GM18505 (cell line): ENCODE data around the gene SCFD2.
"Not testable (repeated sequence)": the region's sequence is repeated elsewhere in the genome, so short reads cannot be mapped to it uniquely, and the experiment has no call there.

Source experiments
- ATAC-seq: cut with Tn5 transposase; IDR thresholded peaks from one replicate; pipeline ENCODE4 v1.9.1; 2021; ENCODE audit not compliant: unreplicated experiment
- POLR2A ChIP-seq: IDR thresholded peaks from 4 replicates; pipeline ENCODE4 v1.6.1; 2011; ENCODE audit warnings: borderline replicate concordance; ENCODE audit not compliant: insufficient read depth, insufficient read length; ENCODE audit errors: extremely low read depth

SCFD2 gene

DNA sequence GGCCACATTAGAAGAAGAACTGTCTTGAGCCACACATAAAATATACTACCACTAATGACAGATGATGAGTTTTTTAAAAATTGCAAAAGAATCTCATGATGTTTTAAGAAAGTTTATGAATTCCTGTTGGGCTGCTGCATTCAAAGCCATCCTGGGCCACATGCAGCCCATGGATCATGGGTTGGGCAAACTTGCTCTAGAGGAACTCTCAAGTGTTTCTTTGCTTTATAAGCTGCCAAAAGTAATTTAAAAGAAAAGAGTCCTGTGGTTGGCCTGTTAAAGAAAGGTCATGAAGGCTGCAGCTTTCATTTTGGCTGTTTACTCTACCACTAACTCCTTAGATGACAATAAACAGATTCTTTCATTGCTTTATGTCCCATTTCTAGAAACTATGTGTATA, 218.2 kb downstream of the SCFD2 start:
- TF ChIP-seq POLR2A = no peak
- no peak for ATAC-seq

DNA sequence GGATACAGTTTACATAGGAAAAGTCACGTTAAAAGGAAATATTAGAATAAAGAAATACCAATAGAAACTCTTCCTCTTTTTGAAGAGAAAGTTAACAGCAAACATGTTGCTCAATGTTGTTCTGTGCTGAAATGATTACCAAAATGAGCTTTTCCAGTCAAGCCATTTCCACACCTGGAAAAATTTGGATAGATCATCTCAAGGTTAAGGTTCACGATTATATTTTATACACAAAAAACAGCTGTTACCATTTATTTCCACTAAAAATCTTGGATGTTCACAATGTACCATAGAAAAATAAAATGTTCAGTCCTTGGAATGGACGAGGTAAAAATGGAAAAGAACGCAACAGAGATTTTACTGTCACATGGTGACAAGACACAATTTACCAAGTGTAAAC, 218.7 kb downstream of the SCFD2 start:
- ATAC-seq = no peak
- TF ChIP-seq POLR2A = no peak

DNA sequence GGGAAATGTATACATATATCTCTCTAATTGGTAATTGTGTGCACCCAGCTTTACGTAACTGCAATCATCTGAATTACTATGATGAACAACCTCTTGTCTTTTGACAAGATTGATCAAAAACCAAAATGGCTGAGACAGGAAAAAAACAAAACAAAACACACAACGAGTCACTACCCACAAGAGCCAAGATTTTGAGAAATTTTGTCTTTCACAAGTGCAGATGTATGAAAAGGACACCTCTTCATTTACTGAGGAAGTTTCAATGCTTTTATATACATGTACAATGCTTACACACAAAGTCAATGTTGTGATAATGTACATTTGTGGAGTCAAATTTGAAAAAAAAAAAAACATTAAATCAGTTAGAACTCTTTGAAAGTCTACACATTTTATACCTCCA, 224.6 kb downstream of the SCFD2 start:
- no peak for TF ChIP-seq POLR2A
- no peak for ATAC-seq

DNA sequence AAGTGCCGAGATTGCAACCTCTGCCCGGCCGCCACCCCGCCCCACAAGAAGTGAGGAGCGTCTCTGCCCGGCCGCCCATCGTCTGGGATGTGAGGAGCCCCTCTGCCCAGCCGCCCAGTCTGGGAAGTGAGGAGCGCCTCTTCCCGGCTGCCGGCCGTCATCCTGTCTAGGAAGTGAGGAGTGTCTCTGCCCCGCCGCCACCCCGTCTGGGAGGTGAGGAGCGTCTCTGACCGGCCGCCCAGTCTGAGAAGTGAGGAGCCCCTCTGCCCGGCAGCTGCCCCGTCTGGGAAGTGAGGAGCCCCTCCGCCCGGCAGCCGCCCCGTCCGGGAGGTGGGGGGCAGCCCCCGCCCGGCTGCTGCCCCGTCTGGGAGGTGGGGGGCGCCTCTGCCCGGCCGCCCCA, 226.6 kb downstream of the SCFD2 start:
- not testable (repeated sequence) for ATAC-seq

DNA sequence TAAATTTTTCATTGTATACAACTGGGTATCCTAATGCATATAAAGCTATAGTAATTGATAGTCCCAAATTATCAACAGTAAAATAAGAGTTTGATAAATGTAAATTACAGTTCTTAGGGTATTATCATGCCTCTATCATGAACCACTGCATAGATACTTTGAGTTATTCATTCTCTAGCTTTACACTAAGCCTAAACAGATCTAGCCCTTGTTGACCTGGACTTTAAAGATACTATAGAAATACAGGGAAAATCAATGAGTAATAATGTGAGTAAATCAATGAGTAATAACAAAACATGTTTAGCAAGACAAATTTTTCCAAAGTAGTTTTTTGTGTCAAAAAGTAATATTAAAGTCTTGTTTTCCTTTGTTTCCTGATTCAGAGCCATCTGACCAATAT, 228.4 kb downstream of the SCFD2 start:
- ATAC-seq = no peak
- no peak for TF ChIP-seq POLR2A

DNA sequence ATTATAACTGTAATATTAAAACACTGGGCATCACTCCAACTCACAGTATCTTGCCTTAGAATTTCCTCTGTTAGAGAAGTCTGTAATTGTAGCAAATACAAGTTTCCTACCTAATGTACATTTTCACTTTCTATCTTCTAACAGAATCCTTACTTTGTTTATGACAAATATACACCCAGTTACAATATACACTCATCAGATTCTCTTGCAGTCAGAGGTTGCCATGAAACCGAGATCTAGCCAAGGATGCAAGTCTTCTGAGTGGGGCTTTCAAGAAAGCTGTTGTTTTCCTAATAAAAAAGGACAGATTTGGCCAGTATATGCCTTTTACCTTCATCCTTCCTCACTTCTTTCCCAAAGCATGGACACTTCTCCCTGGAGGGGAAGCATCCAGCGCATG, 228.9 kb downstream of the SCFD2 start:
- no peak for ATAC-seq
- no peak for TF ChIP-seq POLR2A

DNA sequence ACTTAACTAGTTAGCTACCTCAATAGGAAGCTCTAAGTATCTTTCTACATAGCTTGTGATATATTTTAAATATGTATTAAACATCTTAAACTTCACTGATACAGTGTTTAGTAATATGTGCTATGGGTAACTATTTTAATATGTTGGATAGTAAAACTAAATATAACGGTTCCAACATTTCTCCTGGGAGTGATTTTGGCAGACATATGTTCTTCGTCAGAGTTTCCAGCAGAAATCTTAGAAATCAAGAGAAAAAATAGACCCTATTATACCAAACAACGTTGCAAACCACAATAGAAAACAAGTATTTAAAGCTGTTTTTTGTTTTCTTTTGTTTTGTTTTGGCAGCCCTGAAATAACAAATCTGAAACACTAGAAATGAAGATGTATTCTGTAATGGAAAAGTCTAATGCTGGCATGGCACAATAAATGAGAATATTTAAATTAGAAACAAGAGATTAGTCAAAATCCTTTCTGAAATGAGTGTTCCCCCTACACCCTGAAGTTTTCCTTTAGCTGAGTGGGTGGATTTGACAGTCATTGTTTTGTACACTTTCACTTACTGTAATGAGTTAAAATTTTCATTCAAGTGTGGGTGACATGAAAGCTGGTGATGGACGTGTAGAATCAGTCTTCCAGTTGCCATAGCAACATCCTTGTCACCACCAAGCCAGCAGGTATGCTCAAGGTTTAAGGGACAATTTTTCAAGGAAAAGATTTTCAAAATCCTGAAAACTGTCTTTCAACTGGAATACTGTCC, 233.5 kb downstream of the SCFD2 start:
- no peak for ATAC-seq
- TF ChIP-seq POLR2A = no peak

DNA sequence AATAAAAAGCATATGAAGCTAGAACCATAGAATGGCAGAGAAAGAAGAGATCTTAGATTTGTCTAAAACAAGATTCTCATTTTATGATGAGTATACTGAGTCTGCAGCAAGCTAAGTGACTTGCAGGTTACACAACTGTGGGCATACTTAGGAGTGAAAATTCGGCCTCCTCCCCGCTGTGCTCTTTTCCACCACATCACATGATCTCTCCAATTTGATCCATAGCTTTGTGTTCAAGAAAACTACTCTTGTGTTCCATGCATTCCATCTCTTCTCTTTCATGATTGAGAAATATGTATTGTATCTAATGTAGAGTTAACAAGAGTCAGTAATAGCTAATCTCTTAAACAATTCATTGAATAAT, 234.3 kb downstream of the SCFD2 start:
- ATAC-seq = no peak
- TF ChIP-seq POLR2A = no peak

DNA sequence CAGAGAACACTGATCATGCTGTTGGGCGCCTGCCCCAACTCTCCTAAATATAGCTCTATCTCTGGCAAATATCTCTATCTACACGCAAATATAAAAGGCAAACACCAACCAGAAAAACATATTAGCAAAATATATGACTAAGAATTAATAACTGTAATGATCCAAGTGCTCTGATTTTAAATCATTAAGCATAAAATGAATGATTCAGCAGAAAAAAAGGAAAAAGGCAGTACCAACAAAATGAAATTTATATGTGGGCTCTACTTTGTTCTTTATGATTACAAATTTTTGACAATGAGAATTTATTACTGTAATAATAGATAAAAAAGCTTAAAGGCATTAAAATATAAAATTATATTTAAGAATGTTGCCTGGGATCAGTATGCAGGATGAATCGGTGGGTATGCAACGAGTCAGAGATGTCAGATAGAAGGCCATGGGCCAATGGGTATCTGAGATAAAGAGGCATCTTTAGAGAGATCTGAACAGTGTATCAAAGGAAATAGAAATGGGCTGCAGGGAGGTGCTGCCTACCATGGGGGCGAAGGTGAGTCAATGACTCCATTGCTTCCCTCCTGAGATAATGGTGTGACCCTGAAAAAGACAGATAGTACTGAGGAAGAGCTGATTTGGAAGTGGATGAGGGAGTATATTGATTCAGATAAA, 234.8 kb downstream of the SCFD2 start:
- no peak for ATAC-seq
- TF ChIP-seq POLR2A = no peak

DNA sequence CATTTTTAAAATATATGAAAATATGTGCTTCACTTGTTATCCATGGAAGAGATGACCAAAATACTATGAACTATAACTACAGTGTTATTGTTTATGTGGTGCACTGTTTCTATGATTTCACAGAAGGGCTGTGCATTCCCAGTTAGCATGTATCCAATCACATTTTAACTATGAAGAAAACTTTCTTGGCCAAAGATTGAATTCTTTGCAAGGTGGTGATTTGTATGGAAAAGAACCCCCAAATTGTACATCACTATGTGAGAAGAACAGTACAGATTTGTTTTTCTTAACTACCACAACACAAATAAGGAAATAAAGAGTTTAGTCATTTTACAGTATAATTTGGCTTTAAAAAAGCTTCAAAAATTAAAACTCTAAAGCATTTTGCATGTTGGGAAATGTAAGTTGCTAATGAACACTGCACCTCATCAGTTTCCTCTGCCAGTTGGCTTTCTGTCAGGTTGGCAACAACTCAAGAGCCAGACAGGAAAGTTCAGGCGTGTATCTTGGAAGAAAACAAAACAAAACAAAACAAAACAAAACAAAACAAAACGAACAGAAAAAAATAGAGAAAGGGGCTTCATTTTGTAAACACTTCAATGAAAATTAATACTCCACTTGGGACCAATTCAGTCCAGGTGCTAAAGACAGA, 237.0 kb downstream of the SCFD2 start:
- ATAC-seq = no peak
- TF ChIP-seq POLR2A = no peak

DNA sequence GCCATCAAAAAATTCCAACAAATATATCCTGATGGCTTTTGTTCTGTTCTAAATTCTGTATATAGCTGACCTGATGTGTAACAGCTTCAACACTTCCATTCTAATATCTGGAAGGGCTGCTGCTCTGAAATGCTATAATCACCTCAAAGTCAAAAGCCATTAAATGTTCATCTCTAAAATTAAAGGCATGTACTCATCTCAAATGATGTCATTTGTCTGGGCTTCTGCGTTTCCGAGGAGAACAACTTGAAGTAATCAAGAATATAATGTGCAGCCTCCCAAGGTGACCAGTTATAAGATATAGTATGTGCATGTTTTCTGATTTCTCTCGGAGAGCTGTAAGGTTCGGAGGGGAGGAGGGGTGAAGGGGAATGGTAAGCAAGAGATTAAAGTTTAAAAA, 237.6 kb downstream of the SCFD2 start:
- no peak for ATAC-seq
- no peak for TF ChIP-seq POLR2A

DNA sequence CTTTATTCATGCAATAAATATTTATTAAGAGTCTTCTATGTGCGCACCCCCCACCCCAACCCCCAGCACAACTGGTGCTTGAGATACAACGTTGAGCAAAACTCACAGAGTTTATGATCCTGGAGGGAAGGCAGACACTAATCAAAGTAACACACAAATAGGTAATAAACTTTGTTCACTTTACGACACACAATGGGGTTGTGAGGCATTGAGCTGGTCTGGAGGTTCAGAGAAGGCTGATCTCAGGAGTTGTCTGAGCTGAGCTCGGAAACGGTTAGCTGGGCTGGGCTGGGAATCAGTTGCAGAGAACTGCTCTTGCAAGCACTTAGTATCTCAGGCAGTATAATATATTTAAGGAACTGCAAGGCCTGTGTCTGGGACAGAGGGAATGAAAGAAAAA, 238.5 kb downstream of the SCFD2 start:
- ATAC-seq = no peak
- TF ChIP-seq POLR2A = no peak

DNA sequence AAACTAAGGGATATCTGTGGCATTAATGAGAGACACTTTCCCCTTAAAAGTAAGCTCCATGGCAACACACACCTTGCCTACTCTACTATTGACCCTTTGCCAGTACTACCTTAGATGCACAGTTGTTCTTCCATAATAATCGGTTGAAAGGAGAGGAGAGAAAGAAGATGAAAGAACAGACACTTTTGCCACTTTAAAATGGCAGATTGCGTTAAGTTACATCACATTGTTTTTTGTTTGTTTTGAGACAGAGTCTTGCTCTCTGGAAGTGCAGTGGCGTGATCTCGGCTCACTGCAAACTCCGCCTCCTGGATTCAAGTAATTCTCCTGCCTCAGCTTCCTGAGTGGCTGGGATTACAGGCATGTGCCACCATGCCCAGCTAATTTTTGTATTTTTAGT, 239.8 kb downstream of the SCFD2 start:
- no peak for ATAC-seq
- no peak for TF ChIP-seq POLR2A

DNA sequence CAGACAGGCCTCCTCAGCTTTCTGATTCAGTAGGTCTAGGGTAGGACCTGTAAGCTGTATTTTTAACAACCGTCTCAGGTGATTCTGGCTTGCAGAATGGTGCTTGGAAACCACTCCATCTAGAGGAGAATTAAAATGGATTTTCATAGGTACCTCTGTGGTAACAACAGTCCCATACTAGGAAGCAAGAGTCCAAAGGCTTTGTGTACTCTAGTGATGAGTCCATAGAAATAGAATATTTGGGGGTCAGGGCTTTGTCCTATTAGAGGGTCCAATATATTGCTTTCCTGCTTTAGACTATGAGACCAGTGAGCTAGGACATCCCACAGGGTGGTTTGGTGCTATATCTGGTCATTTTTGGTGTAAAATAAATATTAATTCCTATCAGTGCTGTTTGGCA, 242.0 kb downstream of the SCFD2 start:
- no peak for TF ChIP-seq POLR2A
- no peak for ATAC-seq

DNA sequence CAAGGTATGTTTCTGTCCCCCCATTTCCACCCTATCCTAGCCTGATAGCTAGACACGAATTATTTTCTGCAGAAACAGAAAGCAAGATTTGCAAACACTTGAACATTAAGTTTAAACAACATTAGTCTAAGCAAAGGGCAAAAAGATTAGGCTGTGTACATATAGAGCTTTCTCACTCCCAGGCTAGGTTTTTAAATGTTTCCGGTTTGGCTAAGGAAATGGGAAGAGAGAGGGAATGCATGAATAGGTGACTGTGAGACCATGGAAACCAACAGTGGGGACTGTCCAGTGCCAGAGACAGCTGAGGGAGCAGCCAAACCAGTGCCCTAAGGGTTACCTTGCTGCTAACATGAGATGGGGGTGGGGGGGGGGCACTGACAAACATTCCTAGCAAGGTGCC, 242.7 kb downstream of the SCFD2 start:
- no peak for TF ChIP-seq POLR2A
- no peak for ATAC-seq
